ENCODE results near the gene CSTA. TPM values are rescaled to one million over a fixed set of nuclear protein-coding genes. Genes with fewer than 3 reads are reported as not detected.

The CSTA gene
- total and polyA plus RNA-seq, 2 of the 13 experiments (the other 11 are each of a cell fraction or from before 2014, with no cell fraction given), result 3.9 to 11.0 TPM

GRCh38 chr3:122364490-122364889, 39.4 kb downstream of the CSTA start:
- DNase-seq (ENCODE audit: low spot score) (no peak), FAIRE-seq (no peak), ATAC-seq (no peak)
- Histone ChIP-seq H2AFZ (ENCODE audit: low read length) (no peak overlapping the region), H3K9me3 (ENCODE audit: low read length) (no peaks in the 10 kb centered on the region), H4K20me1 (ENCODE audit: insufficient read depth, low read length) (no peaks in the 10 kb centered on the region), H3K4me1 (ENCODE audit: insufficient read depth, low read length) (peaks cover 66% of the 10 kb centered on the region), H3K4me2 (ENCODE audit: low read depth, low read length) (no peak overlapping the region), H3K79me2 (ENCODE audit: insufficient read depth, low read length) (peaks cover 3% of the 10 kb centered on the region), H3K36me3 (replicated peaks in 1 of 2; ENCODE audit: control insufficient read depth in 1 of 2, insufficient read depth in 2 of 2, low read length in 2 of 2) (peaks cover 11 to 34% of the 10 kb centered on the region in 2 experiments; a peak in 4 of 5 replicates), H3K27me3 (ENCODE audit: control insufficient read depth in 1 of 2, insufficient read depth in 2 of 2, low read length in 2 of 2) (no peaks in the 10 kb centered on the region), H3K4me3 (replicated peaks in 1 of 3; ENCODE audit: insufficient read depth in 1 of 3, low read depth in 2 of 3, low read length in 3 of 3) (no peak overlapping the region), H3K9ac (ENCODE audit: insufficient read depth, low read depth, low read length) (no peak overlapping the region), H3K27ac (ENCODE audit: extremely low read length, insufficient read depth, low read length) (peak overlapping the region; percentile 96)
- in situ Hi-C loops (cut with HindIII; ENCODE audit: extremely low pct_ligation_motif_present, low pct_unique_long_range_greater_than_20kb), result no loop called here
- WGBS (ENCODE audit: low lambda C conversion rate), result 100% methylated on average over 2 of the region's 2 CpGs
- intact Hi-C loops (cut with micrococcal nuclease; ENCODE audit: unreplicated experiment), result no loop called here
- TF ChIP-seq ZNF879 (CRISPR knock-in tag; IDR thresholded peaks at IDR 0.05) (no peak), THAP7 (CRISPR knock-in tag; IDR thresholded peaks at IDR 0.05) (no peak), ZFP82 (CRISPR knock-in tag; IDR thresholded peaks at IDR 0.05; ENCODE audit: borderline replicate concordance) (no peak), KMT2A (CRISPR knock-in tag; IDR thresholded peaks at IDR 0.05) (no peak), SNRNP70 (IDR thresholded peaks at IDR 0.05; ENCODE audit: low read depth, low read length) (no peak), MYPOP (CRISPR knock-in tag; IDR thresholded peaks at IDR 0.05) (no peak), FOXA3 (CRISPR knock-in tag; IDR thresholded peaks at IDR 0.05) (no peak), ZNF629 (CRISPR knock-in tag; conservative IDR thresholded peaks at IDR 0.05) (no peak), KAT8 (CRISPR knock-in tag; IDR thresholded peaks at IDR 0.05) (no peak)
- ChIA-PET CTCF (ENCODE audit: low intra/inter-chr PET ratio, low total read pairs) (no interaction called here), POLR2A (interaction anchor here (7.8 kb wide), 1 partner anchor 19 kb away, joined by 103 read pairs; the partner anchor contains the start of genes FAM162A and MIX23)
- BruUV-seq (replicated peaks), result no TSS peak

Measured in HepG2 (cell line).